ENCODE measurements around the gene NPIPA1.
"Not testable (repeated sequence)": the region's sequence is repeated elsewhere in the genome, so short reads cannot be mapped to it uniquely, and the experiment has no call there.

NPIPA1 gene

DNA sequence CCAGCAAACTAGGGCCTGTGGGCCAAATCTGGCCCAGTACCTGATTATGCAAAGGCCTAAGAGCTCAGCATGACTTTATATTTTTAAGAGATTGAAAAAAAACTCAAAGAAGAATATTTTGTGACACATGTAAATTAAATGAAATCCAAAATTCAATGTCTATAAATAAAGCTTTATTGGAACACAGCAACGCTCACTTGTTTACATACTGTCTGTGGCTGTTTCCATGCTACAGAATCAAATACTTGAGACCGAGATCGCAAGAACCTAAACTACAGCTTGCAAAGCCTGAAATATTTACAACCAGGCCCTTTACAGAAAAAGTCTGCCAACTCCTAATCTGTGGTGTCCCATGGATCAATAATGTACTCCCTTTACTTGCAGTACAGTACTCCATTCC, 32.6 kb downstream of the NPIPA1 start:
- 92% methylated on average over 3 of the region's 3 CpGs for WGBS
- not testable (repeated sequence) for H3K36me3 ChIP-seq (ENCODE audit: insufficient read depth, low read length); H3K9ac ChIP-seq (ENCODE audit: low read depth, low read length); H3K27me3 ChIP-seq (ENCODE audit: insufficient read depth, low read length); H3K4me3 ChIP-seq (ENCODE audit: low read length); H3K4me1 ChIP-seq (ENCODE audit: insufficient read depth, low read length); H3K27ac ChIP-seq (ENCODE audit: low read depth, low read length); H3K9me3 ChIP-seq (ENCODE audit: insufficient read depth, low read depth, low read length)

DNA sequence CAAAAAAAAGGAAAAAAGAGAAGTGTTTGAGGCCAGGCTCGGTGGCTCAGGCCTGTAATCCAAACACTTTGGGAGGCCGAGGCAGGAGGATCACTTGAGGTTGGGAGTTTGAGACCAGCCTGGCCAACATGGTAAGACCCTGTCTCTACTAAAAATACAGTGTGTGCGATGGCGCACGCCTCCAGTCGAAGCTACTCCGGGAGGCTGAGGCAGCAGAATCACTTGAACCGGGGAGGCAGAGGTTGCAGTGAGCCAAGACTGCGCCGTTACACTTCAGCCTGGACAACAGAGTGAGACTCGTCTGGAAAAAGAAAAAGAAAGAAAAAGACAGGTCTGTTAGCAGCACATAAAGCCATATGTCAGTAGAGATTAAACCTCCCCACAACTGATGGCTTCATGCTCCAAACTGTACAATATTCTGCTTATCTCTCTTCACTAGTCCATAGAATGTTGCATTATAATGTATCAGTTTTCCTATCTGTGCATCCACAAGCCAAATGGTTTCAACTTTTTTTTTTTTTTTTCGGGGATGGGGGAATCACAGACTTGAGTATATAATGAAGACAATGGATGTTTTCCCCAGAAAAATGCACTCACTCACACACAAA, 34.5 kb downstream of the NPIPA1 start:
- 95% methylated on average over 11 of the region's 12 CpGs for WGBS

DNA sequence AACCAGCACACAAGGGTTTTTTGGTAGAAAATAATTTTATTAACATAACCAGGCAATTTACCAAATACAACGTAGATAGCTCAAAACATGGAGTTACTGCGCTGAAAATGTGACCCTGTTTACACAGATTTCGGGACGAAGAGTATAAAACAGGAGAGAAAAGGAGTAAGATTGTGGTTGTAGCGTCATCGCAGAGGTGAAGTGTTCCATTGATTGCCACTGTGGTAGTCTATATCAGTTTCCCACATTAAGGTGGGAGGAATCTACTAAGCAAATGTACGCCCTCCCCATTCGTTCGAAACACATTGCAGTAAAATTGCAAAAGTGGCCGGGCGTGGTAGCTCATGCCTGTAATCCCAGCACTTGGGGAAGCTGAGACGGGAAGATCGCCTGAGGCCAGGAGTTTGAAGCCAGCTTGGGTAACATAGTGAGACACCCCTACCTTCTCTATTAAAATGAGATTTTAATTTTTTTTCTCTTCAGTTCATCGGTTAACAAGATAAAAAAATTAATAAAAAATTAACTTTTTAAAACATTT, 36.6 kb downstream of the NPIPA1 start:
- H3K9ac ChIP-seq (ENCODE audit: low read depth, low read length); H3K27ac ChIP-seq (ENCODE audit: low read depth, low read length); H3K27me3 ChIP-seq (ENCODE audit: insufficient read depth, low read length); H3K9me3 ChIP-seq (ENCODE audit: insufficient read depth, low read depth, low read length); H3K4me1 ChIP-seq (ENCODE audit: insufficient read depth, low read length); H3K36me3 ChIP-seq (ENCODE audit: insufficient read depth, low read length): not testable (repeated sequence)
- 73% methylated on average over 12 of the region's 14 CpGs for WGBS
- peak overlapping the region; percentile 82 for H3K4me3 ChIP-seq (ENCODE audit: low read length)

More for the DNA sequence above, 34.5 kb downstream of the NPIPA1 start:
- H3K4me3 ChIP-seq (ENCODE audit: low read length); H3K27ac ChIP-seq (ENCODE audit: low read depth, low read length); H3K9ac ChIP-seq (ENCODE audit: low read depth, low read length); H3K9me3 ChIP-seq (ENCODE audit: insufficient read depth, low read depth, low read length); H3K27me3 ChIP-seq (ENCODE audit: insufficient read depth, low read length); H3K4me1 ChIP-seq (ENCODE audit: insufficient read depth, low read length); H3K36me3 ChIP-seq (ENCODE audit: insufficient read depth, low read length): not testable (repeated sequence)

DNA sequence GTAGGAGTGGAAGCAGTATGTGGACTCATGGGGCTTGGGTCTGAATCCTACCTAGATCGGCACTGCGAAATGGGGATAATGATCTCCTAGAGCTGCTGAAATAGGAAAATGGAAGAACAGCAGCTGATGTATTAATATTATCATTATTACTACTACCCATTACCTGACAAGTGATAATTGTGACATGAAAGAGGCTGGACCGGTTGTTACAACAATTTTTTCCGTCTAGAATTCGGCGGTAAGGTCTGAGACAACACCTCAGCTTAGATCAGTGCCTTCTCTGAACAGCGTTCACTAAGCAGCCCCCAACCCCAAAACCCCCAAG, 37.0 kb downstream of the NPIPA1 start:
- not testable (repeated sequence) for H3K27ac ChIP-seq (ENCODE audit: low read depth, low read length); H3K36me3 ChIP-seq (ENCODE audit: insufficient read depth, low read length); H3K4me1 ChIP-seq (ENCODE audit: insufficient read depth, low read length); H3K9me3 ChIP-seq (ENCODE audit: insufficient read depth, low read depth, low read length); H3K27me3 ChIP-seq (ENCODE audit: insufficient read depth, low read length)
- peak overlapping the region; percentile 82 for H3K4me3 ChIP-seq (ENCODE audit: low read length)
- WGBS, result 1% methylated on average over 5 of the region's 7 CpGs
- H3K9ac ChIP-seq (ENCODE audit: low read depth, low read length), result peak overlapping the region; percentile 93

DNA sequence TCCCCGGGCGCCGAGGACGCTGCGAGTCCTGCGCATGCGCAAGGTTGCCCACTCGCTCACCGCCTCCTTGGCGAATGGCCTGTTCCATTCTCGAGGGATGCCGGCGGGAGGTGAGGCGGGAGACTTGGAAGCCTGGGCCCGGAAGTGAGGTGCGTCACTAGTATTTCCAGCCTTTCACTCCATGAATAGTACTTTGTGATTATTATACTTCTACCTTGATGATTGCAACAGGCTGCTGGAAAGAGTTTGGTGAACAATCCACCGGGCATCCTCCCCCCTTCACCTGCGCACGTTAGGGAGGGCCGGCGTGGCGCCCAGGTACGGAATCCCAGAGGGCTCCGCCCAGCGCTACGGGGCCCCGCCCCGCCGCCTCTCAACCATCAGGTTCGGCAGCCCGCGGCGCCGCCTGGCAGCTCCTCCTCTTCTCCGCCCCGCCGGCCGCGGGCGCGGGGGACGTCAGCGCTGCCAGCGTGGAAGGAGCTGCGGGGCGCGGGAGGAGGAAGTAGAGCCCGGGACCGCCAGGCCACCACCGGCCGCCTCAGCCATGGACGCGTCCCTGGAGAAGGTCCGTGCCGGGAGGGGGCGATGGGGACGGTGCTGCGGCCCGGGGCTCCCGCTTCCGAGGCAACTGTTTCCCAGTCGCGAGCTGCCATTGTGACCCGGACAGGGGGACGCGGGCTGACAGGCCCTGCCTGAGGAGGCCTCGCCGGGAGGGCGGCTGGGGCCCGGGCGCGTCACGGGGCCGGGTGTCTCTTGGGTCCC, 37.6 kb downstream of the NPIPA1 start, which contains the start of gene PDXDC1:
PDXDC1 (plus strand) TSS at position 371 of the 762 bp plus-strand sequence; CDS start at position 545, 174 bp downstream.
- not testable (repeated sequence) for H3K36me3 ChIP-seq (ENCODE audit: insufficient read depth, low read length); H3K9me3 ChIP-seq (ENCODE audit: insufficient read depth, low read depth, low read length); H3K4me1 ChIP-seq (ENCODE audit: insufficient read depth, low read length); H3K27me3 ChIP-seq (ENCODE audit: insufficient read depth, low read length)
- Histone ChIP-seq H3K9ac (ENCODE audit: low read depth, low read length) (peak within 1 kb of the TSS; percentile 93), H3K27ac (ENCODE audit: low read depth, low read length) (peak within 1 kb of the TSS; percentile 76), H3K4me3 (ENCODE audit: low read length) (peak within 1 kb of the TSS; percentile 82)
- under 1% methylated on average over 69 of the region's 74 CpGs for WGBS

DNA sequence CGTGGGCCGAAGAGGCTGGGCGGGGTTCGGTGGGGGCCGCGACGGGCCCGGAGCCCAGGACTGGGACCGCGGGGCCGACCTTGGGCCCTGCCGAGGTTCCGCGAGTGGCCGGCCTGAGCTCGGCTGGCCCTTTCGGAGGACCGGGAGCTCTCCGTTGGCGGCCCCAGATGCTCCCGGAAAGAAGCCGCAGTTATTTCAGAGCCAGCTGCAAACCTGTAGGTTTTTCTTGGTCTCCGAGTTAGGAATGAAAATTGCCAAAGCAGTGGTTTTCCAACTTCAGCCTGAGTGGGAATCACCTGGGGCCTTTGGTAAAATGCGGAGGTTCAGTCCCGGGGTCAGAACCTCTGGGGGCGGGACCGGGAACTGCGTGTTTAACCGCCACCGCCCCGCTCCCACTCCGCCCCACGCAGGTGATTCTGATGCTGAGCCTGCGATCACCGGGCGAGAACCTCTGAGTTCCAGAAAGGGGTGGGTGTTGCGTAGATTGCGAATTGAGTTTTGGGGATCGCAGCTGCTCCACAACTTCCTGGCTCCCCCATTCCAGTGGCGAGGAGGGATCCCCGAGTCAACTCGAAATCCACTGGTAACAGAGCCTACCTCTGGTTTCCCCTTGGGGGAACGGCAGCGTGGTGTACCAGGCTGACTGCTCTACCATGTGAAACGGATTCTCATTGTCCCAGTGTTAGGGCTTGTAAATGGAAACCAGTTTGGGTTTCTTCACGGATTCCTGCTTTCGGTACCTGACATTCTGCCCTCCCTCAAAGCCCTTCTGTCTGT, 38.4 kb downstream of the NPIPA1 start:
- H3K36me3 ChIP-seq (ENCODE audit: insufficient read depth, low read length); H3K27ac ChIP-seq (ENCODE audit: low read depth, low read length); H3K9me3 ChIP-seq (ENCODE audit: insufficient read depth, low read depth, low read length); H3K4me1 ChIP-seq (ENCODE audit: insufficient read depth, low read length); H3K27me3 ChIP-seq (ENCODE audit: insufficient read depth, low read length): not testable (repeated sequence)
- Histone ChIP-seq H3K9ac (ENCODE audit: low read depth, low read length) (peak overlapping the region; percentile 93), H3K4me3 (ENCODE audit: low read length) (peak overlapping the region; percentile 82)
- WGBS, result 2% methylated on average over 43 of the region's 47 CpGs

DNA sequence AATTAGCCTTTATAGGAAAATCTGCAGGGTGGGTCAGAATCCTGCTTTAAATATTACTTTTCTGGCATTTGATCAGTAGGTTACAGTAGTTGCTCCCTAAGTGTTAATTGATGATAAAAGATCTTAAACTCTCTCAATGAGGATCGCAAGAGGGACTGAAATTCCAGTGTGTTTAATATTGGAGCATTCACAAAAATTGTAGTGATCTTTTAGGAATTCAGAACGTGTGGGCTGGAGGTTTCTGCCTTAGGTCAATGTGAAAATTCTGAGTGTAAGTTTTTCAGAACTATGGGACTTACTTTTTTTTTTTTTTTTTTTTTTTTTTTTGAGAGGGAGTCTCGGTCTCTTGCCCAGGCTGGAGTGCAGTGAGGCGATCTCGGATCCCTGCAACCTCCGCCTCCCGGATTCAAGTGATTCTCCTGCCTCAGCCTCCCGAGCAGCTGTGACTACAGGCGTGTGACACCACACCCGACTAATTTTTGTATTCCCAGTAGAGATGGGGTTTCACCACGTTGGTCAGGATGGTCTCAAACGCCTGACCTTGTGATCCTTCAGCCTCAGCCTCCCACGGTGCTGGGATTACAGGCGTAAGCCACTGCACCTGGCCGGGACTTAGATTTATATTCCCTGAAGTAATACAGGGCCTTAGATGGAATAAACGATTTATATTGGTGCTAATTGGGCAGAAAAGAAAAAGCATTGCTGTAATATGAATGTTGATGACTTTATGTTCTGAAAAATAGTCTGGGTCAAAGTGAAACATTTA, 39.9 kb downstream of the NPIPA1 start:
- H3K9ac ChIP-seq (ENCODE audit: low read depth, low read length); H3K4me3 ChIP-seq (ENCODE audit: low read length); H3K9me3 ChIP-seq (ENCODE audit: insufficient read depth, low read depth, low read length); H3K27me3 ChIP-seq (ENCODE audit: insufficient read depth, low read length); H3K36me3 ChIP-seq (ENCODE audit: insufficient read depth, low read length); H3K27ac ChIP-seq (ENCODE audit: low read depth, low read length); H3K4me1 ChIP-seq (ENCODE audit: insufficient read depth, low read length): not testable (repeated sequence)
- 88% methylated on average over 13 of the region's 16 CpGs for WGBS

DNA sequence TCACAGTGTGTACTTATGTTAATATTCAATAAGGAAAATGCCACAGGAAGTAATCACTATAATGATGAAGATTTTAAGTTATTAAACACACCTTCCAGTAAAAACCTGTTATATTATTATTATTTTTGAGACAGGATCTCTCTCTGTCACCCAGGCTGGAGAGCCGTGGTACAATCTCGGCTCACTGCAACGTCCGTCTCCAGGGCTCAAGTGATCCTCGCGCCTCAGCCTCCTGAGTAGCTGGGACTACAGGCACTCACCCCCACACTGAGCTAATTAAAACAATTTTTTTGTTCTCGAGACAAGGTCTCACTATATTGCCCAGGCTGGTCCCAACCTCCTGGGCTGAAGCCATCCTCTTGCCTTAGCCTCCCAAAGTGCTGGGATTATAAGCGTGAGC, 41.0 kb downstream of the NPIPA1 start:
- not testable (repeated sequence) for H3K27me3 ChIP-seq (ENCODE audit: insufficient read depth, low read length); H3K9ac ChIP-seq (ENCODE audit: low read depth, low read length); H3K9me3 ChIP-seq (ENCODE audit: insufficient read depth, low read depth, low read length); H3K36me3 ChIP-seq (ENCODE audit: insufficient read depth, low read length); H3K4me3 ChIP-seq (ENCODE audit: low read length); H3K27ac ChIP-seq (ENCODE audit: low read depth, low read length); H3K4me1 ChIP-seq (ENCODE audit: insufficient read depth, low read length)
- WGBS, result 95% methylated on average over 7 of the region's 8 CpGs

DNA sequence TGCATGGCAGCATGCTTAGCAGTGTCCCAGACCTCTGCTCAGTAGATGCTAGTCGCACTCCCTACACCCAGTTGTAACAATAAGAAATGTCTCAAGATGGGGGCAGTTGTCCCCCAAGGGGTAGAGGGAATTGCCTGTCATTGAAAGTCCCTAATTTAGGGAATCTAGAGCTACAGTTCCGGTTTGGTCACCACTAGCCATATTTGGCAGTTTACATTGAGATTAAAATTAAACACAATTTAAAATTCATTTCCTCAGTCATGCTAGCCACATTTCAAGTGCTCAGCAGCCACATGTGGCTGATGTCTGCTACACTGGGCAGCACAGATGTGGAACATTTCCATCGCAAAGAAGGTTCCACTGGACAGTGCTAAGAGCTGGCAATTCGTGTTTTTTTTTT, 41.7 kb downstream of the NPIPA1 start:
- H3K4me1 ChIP-seq (ENCODE audit: insufficient read depth, low read length); H3K27ac ChIP-seq (ENCODE audit: low read depth, low read length); H3K9me3 ChIP-seq (ENCODE audit: insufficient read depth, low read depth, low read length); H3K27me3 ChIP-seq (ENCODE audit: insufficient read depth, low read length); H3K9ac ChIP-seq (ENCODE audit: low read depth, low read length); H3K4me3 ChIP-seq (ENCODE audit: low read length); H3K36me3 ChIP-seq (ENCODE audit: insufficient read depth, low read length): not testable (repeated sequence)
- 90% methylated on average over 4 of the region's 4 CpGs for WGBS

DNA sequence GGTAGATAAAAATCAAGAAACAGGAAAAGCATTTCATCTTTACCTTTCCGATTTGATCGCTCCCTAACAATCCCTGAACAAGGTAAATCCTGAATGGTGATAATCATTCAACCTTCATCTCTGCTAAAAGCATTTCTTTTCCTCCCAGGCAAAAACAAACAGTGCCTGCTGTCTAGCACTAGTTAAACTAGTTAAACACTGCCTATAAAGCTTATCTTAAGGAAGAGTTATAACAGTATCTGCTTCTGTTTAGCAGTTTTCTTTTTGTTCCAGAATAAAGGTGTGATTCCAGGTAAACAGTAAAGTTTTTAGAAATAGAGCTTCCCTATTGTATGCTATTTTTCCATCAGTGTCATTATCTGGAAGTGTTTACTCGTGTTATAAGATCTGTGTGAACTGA, 44.0 kb downstream of the NPIPA1 start:
- H3K27ac ChIP-seq (ENCODE audit: low read depth, low read length); H3K9ac ChIP-seq (ENCODE audit: low read depth, low read length); H3K27me3 ChIP-seq (ENCODE audit: insufficient read depth, low read length); H3K36me3 ChIP-seq (ENCODE audit: insufficient read depth, low read length); H3K4me1 ChIP-seq (ENCODE audit: insufficient read depth, low read length); H3K9me3 ChIP-seq (ENCODE audit: insufficient read depth, low read depth, low read length); H3K4me3 ChIP-seq (ENCODE audit: low read length): not testable (repeated sequence)
- WGBS, result 88% methylated on average over 3 of the region's 3 CpGs

DNA sequence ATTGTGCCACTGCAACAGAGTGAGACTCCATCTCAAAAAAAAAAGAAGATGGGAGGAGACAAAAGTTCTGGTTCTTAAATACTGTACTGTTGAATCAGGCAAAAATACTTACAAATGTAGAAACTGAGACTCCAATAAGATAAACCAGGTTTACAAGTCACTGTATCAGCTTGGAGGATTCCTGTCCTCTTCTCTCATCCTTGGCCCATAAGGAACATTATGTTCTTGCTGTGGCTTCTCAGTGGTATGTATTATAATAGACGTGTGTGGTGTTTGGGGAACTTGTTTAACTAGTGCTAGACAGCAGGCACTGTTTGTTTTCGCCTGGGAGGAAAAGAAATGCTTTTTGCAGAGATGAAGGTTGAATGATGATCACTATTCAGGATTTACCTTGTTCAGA, 45.3 kb downstream of the NPIPA1 start:
- H3K9me3 ChIP-seq (ENCODE audit: insufficient read depth, low read depth, low read length); H3K36me3 ChIP-seq (ENCODE audit: insufficient read depth, low read length); H3K4me1 ChIP-seq (ENCODE audit: insufficient read depth, low read length); H3K27me3 ChIP-seq (ENCODE audit: insufficient read depth, low read length); H3K27ac ChIP-seq (ENCODE audit: low read depth, low read length); H3K4me3 ChIP-seq (ENCODE audit: low read length); H3K9ac ChIP-seq (ENCODE audit: low read depth, low read length): not testable (repeated sequence)
- no CpG with 5 or more reads among the region's 2 CpGs for WGBS
